Measurements from ENCODE around the gene PRDM1.

Gene PRDM1

DNA sequence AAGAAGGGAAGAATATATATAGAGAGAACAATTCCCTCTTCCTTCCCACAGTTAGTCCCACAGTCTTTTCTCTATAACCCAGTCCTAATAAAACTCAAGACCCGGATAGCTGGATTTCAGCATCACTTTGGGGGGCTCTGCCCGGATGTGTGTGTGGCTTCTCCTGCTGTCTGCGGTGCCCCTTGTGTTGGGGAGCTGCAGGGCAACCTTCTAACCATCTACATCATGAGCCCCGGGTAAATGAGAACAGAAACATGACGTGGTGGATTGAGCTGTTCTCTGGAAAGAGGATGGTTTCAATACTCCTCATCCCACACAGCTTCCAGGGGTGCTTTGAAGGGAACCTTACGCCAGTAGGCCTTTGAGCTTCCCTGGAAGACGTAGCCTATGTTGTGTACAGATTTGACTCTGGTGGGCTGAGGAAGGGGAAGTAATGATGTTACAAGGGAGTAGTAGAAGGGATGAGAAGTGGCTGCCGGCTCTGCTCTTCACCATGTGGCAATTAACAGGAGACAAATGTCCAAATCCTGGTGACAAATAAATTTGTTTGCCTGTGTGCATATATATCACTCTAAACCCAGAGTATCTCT, 13.5 kb upstream of the PRDM1 start:
- no peak for DNase-seq

DNA sequence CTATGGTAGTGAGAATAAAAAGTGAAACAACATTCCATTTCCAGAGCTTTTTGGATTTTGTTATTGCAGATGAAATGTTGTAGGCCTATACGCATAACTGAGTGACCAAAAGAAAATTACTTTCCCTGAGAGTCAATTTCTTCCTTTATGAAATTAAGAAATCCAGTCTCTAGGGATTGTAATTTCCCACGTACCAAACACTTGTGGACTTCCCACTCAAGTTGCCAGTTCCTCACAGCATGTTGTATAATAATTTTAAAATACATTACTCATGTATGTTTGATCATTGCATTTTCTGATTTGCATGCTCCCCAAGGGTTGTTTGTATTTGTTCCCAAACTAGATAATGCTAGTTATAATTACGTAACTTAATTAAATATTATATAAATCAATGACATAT, 12.0 kb upstream of the PRDM1 start:
- DNase-seq, result no peak

DNA sequence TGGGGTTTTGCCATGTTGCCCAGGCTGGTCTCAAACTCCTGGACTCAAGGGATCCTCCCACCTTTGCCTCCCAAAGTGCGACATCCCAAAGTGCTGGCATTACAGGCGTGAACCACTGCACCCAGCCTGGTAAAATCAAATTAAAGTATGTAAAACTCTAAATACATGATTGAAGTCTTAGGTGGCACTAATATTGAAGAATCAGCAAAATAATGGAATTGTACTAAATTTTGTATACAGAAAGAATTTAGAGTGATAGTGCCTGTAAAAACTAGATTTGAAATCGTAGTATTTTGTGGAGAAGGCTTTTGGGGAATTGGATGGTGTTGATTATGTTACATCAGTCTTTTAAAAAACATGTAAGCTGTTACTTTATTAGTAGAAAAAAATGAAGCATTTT, 10.0 kb upstream of the PRDM1 start:
- DNase-seq, result no peak

DNA sequence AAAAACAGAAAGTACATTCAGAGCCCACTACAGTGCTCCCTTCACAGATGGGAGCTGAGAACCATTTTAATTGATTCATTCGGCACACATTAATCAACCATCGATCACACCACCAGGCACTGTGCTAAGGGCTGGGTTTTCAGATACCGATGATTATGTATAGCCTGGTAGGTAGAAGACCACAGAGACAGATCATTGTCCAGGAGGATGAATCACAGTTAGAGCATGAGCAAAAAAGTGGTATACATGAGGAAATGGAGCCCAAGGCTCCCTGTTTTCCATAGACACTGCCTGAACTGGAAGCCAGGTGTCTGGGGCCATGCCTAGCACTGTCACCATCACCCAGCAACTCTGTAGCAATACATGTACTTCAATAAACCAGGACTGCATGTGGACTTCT, 9.0 kb upstream of the PRDM1 start:
- no peak for DNase-seq

DNA sequence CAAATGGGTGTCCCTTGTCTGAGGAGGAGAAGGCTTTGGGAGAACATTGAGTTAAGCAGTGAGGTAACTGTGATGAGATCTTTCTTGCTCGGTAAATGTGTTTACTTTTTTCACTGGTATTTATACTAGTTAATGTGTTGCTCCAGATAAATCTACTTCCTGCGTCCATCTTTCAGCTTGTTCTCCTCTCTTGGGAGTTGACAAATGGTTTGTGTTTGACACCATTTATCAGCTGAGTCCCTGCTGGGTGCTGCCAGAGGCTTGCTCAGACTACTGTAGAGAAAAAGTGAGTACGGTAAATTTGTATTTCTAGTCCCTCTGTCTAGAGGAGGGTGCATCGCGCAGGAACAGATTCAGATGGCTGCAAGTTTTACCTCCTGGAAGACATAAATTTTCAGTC, 8.3 kb upstream of the PRDM1 start:
- DNase-seq, result no peak

DNA sequence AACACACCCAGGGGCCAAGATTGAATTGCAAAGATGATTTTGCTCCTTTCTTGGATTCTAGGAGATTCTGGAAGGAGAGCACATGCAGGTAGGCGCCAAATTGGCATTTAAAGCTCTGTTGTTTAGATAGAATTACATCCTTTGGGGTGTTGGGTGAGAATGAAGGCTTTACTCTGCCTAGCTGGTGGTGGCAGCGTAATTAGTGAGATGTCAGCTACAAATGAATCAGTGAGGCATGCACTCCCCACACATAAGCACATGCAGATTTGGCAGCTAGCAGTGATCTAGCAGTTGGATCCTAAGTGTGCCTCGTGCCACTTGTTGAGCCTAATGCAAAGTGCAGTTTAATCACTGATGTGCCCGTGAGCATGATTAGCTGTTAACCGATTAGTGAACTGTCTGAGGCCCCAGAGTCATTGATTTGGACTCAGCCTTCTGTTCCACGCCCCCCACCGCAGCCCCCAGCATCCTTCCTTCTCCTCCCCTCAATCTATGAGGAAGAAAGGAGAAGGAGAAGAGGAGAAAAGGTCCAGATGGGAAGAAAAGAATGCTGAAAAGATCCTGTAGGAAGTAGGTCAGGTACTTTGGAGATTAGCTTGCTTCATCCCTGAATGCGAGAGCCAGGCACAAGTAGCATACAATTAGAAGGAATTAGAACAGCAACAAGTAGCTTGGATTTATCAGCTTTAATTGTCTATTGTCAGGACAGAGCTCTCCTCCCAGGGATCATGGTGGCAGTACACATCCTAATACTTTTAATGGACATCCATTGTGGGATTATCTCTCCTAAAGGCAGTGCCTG, 6.0 kb upstream of the PRDM1 start:
- DNase-seq, result no peak

DNA sequence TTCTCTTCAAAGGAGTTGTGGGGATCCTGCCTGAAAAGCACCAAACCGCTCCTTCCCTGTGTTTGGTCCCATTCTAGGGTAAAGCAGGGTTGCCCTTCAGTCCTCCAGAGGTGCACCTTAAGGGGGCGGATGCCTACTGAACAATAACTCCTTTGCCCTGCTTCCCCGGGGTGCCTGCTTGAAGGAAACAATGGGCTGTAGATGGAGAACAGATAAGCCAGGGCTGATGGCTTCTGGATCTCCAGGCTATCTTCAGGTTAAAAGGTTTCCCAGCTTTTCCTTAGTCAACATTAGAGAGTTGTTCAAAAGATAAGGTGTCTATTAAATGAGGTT, 5.4 kb upstream of the PRDM1 start:
- no peak for DNase-seq

DNA sequence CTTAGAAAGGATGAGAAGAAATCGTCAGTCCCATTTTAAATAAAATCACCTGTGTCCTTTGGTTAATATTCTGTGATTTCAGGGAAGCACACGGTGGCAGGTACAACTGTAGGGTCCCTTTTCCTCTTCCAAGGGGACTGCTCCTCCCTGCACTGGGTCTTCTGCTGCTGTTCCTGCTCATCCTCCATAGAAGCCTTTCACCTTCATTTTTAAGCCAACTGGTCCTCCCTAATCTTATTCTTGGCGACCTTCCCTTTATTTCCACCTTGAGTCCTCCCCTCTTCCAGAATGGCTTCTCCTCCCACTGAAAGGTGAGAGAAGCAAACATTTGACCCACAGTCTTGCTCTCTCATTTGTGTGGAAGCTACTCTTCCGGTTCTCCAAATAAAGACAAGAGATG, 4.4 kb upstream of the PRDM1 start:
- DNase-seq, result no peak

DNA sequence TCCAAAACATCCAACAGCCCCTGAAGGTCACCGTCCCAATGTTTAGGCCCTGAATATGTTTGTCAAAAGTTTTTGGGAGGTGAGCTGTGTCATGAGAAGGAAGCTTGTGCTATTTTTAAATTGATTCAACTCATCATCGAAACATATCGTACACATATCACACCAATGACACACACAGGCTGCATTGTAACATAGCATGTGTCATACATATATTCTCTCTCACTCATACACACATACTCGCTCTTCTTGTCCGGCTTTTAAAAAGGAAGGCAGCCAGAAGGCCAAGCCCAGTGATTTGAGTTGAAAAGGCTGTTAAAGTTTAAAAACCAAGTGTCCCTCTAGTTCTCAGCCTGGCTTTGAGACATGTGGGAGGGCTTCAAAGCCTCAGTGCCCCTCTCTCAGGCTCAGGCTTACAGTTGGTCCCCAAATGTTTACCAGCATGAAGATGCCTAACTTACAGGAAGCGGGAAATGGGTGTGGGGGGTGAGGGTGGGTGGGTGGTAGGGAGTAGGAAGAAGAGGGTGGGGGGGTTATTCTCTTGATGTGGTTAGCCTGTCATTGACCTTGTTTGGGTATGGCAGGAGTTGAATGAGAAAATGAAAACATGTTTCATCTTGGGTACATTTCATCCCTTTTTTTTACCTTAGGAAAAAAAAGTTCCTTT, 3.3 kb upstream of the PRDM1 start:
- no peak for DNase-seq

DNA sequence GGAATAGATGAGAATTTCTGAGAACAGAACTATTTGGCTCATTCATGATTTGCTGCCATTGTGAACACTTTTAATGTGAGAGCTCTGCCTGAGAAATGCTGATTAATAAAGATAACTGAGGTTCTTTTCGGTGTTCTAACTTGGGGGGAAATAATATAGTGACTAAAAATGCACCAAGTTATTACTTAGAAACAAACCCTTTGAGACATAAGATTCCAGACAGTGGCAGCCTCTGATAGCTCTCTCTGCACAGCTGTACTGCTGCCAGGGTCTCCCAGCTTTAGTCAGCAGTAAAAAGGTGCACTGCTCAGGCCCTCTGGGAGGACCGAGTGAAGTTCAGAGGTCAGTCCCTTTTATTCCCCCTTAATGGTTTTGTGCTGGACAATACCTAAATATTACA, 2.5 kb upstream of the PRDM1 start:
- no peak for DNase-seq

DNA sequence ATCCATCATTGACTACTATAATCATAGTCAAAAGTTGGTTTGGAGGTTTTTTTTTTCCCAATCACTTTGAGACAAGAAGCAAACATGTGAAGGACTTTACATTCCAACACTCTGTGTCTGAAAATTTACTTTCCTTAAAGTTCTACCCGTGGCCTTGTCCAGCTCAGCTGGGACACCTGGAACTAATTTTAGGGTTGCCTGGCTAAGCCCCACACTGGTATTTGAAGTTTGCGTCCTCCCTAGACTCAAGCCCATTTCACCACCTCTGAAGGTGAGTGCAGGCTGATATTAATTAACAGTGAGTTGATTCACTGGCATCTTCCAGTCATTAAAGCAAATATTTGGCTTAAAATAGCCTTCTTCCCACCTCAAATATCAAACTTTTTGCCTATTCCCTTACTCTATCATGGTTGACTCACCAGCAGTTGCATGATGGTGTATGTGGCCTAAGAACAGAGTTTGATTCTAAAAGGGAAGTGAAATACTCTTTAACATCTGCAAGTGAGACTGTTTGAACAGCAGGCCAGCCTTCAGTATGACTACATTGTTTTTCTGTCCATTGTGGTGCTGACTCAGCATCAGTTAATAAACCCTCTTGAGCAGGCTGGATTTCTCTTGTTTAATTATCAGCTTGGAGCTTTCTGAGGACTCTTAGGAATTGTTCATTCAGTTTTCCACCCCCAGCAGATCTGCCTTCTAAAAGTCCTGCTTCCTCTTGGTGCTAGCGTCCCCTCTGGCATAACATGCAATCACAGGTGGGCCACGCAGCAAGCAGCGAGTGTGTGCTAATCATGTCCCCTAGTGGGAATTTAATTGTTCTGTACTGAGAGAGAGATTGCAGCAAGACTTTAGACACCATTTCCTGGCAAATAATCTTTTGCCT, 1.8 kb upstream of the PRDM1 start:
- peak; percentile 78 for DNase-seq

DNA sequence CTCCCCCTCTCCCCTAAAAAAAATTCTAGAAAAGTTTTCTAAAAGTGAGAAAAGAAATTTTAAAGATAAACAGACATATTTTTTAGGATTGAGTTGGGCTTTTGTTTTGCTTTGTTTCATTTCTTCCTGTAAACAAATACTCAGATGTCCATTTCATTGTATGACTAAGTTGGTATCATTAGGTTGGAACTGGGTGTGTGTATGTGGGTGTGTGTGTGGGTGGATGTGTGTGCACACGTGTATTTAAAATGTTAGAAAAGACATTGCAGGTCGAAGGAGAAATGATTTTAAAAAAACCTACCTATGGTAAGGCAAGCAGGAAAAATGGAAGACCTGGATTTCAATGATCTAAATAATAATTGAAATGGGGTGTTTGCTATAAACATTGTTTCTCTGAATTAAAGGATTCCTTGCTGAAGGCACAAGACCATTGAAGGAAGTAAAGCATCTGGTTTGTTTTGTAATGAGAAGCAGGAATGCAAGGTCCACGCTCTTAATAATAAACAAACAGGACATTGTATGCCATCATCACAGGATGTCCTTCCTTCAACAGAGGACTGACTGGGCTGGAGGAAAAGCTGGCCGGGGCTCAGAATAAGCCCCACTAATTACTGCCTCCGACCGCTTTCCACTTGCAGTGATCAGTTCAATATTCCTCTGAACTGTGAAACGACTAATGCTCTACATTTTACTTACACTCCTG, 996 bp upstream of the PRDM1 start:
- peak; percentile 37 for DNase-seq

DNA sequence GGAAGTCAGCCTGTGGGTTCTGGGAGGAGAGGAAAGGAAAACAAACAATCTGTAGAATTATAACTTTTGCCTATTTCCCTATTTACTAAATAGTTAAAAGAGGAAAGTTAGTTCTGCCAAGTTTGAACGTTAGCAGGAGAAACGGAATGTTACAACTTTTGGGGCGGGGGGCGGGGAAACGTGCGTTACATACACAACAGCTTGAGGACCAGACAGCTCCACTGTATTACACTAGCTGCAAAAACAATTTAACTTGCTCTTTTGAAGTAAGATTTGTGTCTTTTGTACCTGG, 498 bp upstream of the PRDM1 start:
- DNase-seq, result no peak

DNA sequence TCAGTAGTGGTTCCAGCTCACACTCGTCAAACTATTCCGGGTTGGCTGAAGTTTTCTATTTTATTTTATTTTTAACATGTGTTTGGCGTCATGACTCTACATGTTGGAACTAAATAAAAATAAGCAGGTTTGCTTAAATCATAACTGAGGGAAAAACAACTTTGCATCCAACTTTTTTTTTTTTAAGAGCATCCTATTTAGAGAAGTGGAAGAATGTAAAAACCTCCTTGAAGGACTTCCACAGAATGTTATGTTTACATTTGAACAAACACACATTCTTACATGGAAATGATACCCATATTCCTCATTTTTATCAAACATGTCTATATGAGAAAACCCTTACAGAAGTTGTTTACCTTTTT, 659 bp downstream of the PRDM1 start:
- DNase-seq, result no peak

DNA sequence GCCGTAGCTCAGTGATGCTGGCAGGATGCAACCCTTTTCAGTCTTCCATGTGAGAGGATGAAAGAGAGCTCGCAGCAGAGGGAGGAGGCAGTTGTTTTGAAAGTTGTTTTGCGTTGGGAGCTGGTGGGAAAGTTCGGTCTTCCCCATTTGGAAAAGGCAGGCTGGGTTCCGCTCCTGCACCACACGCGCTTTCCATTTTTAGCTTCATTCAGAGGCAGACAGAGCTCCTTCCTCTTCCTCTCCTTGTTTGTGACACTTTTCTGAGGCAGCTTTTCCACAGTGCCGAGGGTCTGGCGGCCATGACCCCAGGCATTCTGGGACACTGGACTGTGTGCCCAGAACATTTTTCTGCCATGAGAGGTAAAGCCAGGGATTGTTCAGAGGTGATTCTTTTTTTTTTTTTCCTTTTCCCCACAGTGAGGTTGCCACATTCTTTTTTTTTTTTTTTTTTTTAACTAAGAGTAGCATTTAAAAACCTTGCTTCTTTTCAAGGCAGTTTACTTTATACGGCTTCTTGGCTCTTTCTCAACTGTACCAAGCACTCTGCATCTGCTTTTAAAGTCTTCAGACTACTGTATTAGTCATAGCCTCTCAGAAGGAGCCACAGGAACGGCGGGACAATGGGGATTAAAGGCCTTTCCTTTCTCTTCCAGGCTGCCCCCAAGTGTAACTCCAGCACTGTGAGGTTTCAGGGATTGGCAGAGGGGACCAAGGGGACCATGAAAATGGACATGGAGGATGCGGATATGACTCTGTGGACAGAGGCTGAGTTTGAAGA, 1.6 kb downstream of the PRDM1 start:
- peak; percentile 2 for DNase-seq

DNA sequence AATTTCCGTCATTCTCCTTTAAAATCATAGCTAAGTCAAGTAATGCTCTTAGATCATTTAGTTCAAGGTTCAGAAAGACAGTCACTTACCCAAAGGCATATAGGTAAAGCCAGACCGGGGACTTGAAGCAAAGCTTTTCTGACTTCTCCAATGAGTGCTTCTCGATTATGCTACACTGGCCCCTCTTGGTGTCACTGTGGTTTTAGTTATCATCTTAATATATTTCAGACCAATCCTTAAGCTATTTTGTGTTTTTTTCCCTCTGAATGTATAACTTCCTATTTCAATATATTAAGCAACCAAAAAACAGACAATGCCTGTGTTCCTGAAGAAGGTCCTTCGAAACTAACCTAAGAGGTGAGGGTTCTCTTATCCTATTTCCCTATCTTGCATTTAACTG, 3.9 kb downstream of the PRDM1 start:
- no peak for DNase-seq

DNA sequence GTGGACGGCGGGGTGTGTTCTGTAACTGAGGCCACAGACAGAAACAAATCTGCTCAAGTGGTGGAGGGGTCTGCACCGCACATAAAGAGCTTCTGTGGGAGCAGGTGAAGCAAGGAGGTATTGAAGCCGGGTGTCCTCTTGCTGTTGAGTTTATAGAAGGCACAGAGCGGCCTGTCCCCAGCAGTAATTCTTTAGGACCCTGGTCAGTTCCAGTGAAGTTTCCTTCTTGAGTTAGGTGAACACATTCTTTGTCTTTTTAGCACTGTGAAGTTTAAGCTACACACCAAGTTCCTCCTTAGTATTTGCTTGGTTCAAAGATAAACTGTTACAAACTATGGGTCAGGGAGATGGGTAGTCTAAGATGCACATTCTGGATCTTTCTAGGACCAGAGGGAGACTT, 6.1 kb downstream of the PRDM1 start:
- DNase-seq, result no peak

DNA sequence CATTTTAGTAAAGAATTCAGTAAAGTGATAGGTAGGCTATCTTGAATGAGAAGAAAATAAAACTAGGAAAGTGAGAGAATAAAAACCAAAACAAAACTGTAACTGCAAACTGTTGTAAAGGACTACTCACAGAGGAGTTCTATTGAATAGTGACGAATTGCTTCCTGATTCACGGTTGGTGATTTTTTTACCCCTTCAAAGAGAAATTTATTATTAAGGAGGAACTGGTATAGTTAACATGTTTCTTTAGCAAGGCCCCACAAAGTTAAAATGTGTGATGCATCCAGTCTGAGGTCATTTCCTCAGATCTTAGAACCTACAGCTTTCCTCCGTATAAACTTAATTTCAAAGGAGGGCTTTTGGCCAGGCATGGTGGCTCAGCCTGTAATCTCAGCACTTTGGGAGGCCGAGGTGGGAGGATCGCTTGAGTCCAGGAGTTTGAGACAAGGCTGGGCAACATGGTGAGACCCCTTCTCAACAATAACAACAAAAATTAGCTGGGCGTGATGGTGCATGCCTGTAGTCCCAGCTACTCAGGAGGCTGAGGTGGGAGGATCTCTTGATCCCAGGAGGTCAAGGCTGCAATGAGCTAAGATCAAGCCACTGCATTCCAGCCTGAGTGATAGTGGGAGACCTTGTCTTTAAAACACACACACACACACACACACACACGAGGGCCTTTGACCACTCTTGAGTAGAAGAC, 8.3 kb downstream of the PRDM1 start:
- no peak for DNase-seq

DNA sequence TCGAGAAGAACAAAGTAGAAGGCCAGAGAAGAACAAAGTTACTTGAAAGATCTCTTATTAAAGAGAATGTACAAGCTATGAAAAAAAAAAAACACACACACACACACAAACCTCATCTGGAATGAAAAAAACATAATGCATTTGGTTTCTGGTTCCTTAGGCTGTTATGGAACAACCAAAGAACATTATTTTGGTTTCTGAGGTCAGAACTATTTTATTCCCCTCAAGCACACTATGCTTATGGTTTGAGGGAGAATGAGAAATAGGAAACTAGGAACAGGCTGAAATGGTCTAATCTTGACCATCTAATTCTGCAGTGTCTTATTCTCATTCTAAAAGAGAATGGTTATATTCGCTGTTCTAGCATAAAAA, 8.8 kb downstream of the PRDM1 start:
- DNase-seq, result no peak

DNA sequence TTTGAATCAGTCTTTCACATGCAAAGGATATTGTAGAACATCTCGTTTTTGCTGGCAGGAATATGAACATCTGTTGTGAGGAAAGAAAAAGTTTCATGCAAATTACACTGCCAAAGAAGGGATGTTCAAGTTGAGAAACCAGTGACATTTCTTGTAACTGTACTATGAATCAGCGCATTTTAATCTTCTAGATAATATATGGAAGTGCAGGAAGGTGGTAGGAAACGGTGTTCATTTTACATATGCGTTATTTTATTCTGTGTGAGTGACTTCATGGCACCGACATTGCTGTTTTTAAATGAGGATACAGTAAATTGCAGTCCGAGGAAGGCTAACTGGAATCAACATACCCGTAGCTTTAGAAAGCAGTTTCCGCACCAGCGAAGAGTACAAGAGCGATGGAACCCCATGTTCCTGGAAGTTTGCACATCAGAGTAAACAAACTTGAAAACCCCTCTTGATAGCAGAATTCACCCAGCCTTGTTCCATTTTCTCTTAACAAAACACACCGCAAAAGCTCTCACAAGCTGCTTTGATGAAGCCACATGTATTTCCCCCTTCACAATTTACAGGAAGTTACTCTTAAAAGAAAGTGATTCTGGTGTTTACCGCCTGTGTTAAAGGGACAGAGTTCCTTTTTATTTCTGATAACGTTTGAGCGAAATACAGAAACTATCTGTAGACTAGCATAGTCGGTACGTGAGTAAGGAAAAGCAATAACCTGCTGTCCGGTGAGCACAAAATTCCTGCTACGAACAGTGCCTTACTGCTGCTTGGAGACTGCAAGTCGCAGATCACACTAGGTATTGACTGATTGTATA, 11.5 kb downstream of the PRDM1 start:
- DNase-seq, result peak; percentile 44

Data from GF-D8 (cell line).